HG02973 (cell line): ENCODE data around the gene TRA2B.

Experiments
- ATAC-seq: cut with Tn5 transposase; IDR thresholded peaks from one replicate; pipeline ENCODE4 v1.9.1; 2021; ENCODE audit warnings: moderate library complexity; ENCODE audit not compliant: unreplicated experiment

The TRA2B gene

GRCh38 chr3:185954366-185954723, 16.5 kb upstream of the TRA2B start:
- ATAC-seq: no peak

- ATAC-seq: no peak
Measured at GRCh38 chr3:185950728-185951127, 12.9 kb upstream of the TRA2B start.

- no peak for ATAC-seq
Measured at GRCh38 chr3:185949515-185949914, 11.7 kb upstream of the TRA2B start.

- ATAC-seq: no peak
Measured at GRCh38 chr3:185948292-185948691, 10.5 kb upstream of the TRA2B start.

- peak; percentile 23 for ATAC-seq
Measured at GRCh38 chr3:185943760-185944106, 5.9 kb upstream of the TRA2B start.

- peak; percentile 89 for ATAC-seq
Measured at GRCh38 chr3:185942907-185943759, 5.3 kb upstream of the TRA2B start.

GRCh38 chr3:185942396-185942795, 4.6 kb upstream of the TRA2B start:
- no peak for ATAC-seq

- no peak for ATAC-seq
Measured at GRCh38 chr3:185940951-185941350, 3.1 kb upstream of the TRA2B start.

- no peak for ATAC-seq
Measured at GRCh38 chr3:185939721-185940120, 1.9 kb upstream of the TRA2B start.

GRCh38 chr3:185936814-185937688, 763 bp downstream of the TRA2B start:
- ATAC-seq: peak; percentile 35

GRCh38 chr3:185936273-185936629, 1.6 kb downstream of the TRA2B start:
- ATAC-seq: no peak

GRCh38 chr3:185935465-185936272, 2.1 kb downstream of the TRA2B start:
- ATAC-seq: no peak

GRCh38 chr3:185934767-185935464, 2.9 kb downstream of the TRA2B start:
- ATAC-seq: no peak

- ATAC-seq: no peak
Measured at GRCh38 chr3:185934174-185934557, 3.6 kb downstream of the TRA2B start.

GRCh38 chr3:185933374-185934173, 4.2 kb downstream of the TRA2B start:
- ATAC-seq: no peak

GRCh38 chr3:185931777-185932612, 5.8 kb downstream of the TRA2B start:
- ATAC-seq: no peak

- no peak for ATAC-seq
Measured at GRCh38 chr3:185930393-185931107, 7.3 kb downstream of the TRA2B start.
